Stimulated activated CD4-positive, alpha-beta T cell treated with anti-CD3 and anti-CD28 coated beads, Interleukin-12 subunit alpha, Interleukin-12 subunit beta, amount 100 ng/mL, for 24 hours (primary cell): ENCODE measurements around the gene TASOR2.
A peak's percentile ranks its signal among the peaks of the same experiment; 100 is the strongest.

Experiments used
- DNase-seq, 2 experiments: peaks; one replicate each; pipeline ENCODE4 v3.0.0-alpha.2; 2020; ENCODE audit warnings: low read depth in 2 of 2

TASOR2 gene

GRCh38 chr10:5656737-5657579 is 27.7 kb upstream of the TASOR2 start:
- no peak for DNase-seq

- DNase-seq: no peak
Measured at GRCh38 chr10:5658871-5659618, 25.6 kb upstream of the TASOR2 start.

GRCh38 chr10:5659702-5660528 is 24.7 kb upstream of the TASOR2 start:
- DNase-seq: no peak

GRCh38 chr10:5661043-5661442 is 23.6 kb upstream of the TASOR2 start:
- DNase-seq: no peak

GRCh38 chr10:5662708-5663579 is 21.7 kb upstream of the TASOR2 start:
- no peak for DNase-seq

- no peak for DNase-seq
Measured at GRCh38 chr10:5663692-5664427, 20.8 kb upstream of the TASOR2 start.

- no peak for DNase-seq
Measured at GRCh38 chr10:5665373-5666007, 19.1 kb upstream of the TASOR2 start.

GRCh38 chr10:5666008-5666840 is 18.4 kb upstream of the TASOR2 start, which contains the start of gene ASB13:
ASB13 (minus strand) TSS chr10:5666595; CDS start chr10:5666551, 44 bp downstream.
- peak; percentile 8 to 42 for DNase-seq

GRCh38 chr10:5666841-5667630 is 17.6 kb upstream of the TASOR2 start:
- DNase-seq: no peak

- no peak for DNase-seq
Measured at GRCh38 chr10:5668429-5668828, 16.2 kb upstream of the TASOR2 start.

GRCh38 chr10:5669604-5670003 is 15.0 kb upstream of the TASOR2 start:
- DNase-seq: no peak

- no peak for DNase-seq
Measured at GRCh38 chr10:5670662-5671375, 13.8 kb upstream of the TASOR2 start.

GRCh38 chr10:5678397-5679036 is 6.1 kb upstream of the TASOR2 start:
- DNase-seq: no peak

- DNase-seq: no peak
Measured at GRCh38 chr10:5679037-5679435, 5.6 kb upstream of the TASOR2 start.

- DNase-seq: no peak
Measured at GRCh38 chr10:5679606-5680005, 5.0 kb upstream of the TASOR2 start.

- DNase-seq: no peak
Measured at GRCh38 chr10:5681930-5682329, 2.7 kb upstream of the TASOR2 start.

GRCh38 chr10:5683065-5683464 is 1.6 kb upstream of the TASOR2 start:
- DNase-seq: no peak
